Left renal cortex interstitium (tissue), 4 donors: ENCODE data around the gene TFAP2B. TPM values are rescaled to one million over a fixed set of nuclear protein-coding genes. Genes with fewer than 3 reads are reported as not detected.

Experiments
- polyA plus RNA-seq, 4 donors: library from polyadenylated mRNA; unstranded; fragments of 120-200 nt; gene quantifications; one replicate each; pipeline ENCODE4 v1.2.1, GENCODE V29; 2013; ENCODE audit not compliant: insufficient read length in 4 of 4

The TFAP2B gene
- polyA plus RNA-seq, 4 donors, result 12.9 to 17.2 (median 13.5) TPM

Other genes starting within 250 kb of the TFAP2B start
- gene TFAP2D, start 105.3 kb upstream of the TFAP2B start, polyA plus RNA-seq, result not detected